Smooth muscle cell of the coronary artery (primary cell): ENCODE data around the gene OR6M1. TPM values are rescaled to one million over a fixed set of nuclear protein-coding genes. Genes with fewer than 3 reads are reported as not detected.

Experiments used
- total RNA-seq: library from RNA; depleted of rRNA; stranded (reverse); fragments of >200 nt; gene quantifications from 2 replicates; pipeline ENCODE4 v1.2.3, GENCODE V29; 2014; ENCODE audit warnings: low replicate concordance

Gene OR6M1
- total RNA-seq = not detected in 2 replicates

GRCh38 chr11:123806249-123806648, at the start of gene OR6M1:
TSS of gene OR6M1 (minus strand) at chr11:123806349. CDS start at chr11:123806349, 0 bp downstream.

Other genes starting within 250 kb of the OR6M1 start
- gene SCN3B, start 151.7 kb downstream of the OR6M1 start, total RNA-seq = under 0.01 TPM in 1 of 2 replicates, not detected in the other
- gene ZNF202, start 64.7 kb downstream of the OR6M1 start, total RNA-seq = 4.6 and 6.2 TPM in 2 replicates
- not detected in 2 replicates for gene OR6X1, start 51.8 kb downstream of the OR6M1 start, total RNA-seq
- not detected in 2 replicates for gene TMEM225, start 79.3 kb upstream of the OR6M1 start, total RNA-seq
- not detected in 2 replicates for gene OR8D4, start 95.8 kb upstream of the OR6M1 start, total RNA-seq
- gene OR4D5, start 133.3 kb upstream of the OR6M1 start, total RNA-seq = not detected in 2 replicates
- gene OR6T1, start 137.5 kb upstream of the OR6M1 start, total RNA-seq = not detected in 2 replicates
- gene OR10S1, start 171.4 kb upstream of the OR6M1 start, total RNA-seq = not detected in 2 replicates
- not detected in 2 replicates for gene OR10G6, start 188.8 kb upstream of the OR6M1 start, total RNA-seq
- gene OR10G4, start 206.6 kb upstream of the OR6M1 start, total RNA-seq = not detected in 2 replicates
- not detected in 2 replicates for gene OR10G9, start 216.7 kb upstream of the OR6M1 start, total RNA-seq
- gene OR10G8, start 220.4 kb upstream of the OR6M1 start, total RNA-seq = not detected in 2 replicates
- gene OR10G7, start 235.0 kb upstream of the OR6M1 start, total RNA-seq = not detected in 2 replicates